ENCODE data around the gene ANOS1. TPM values are rescaled to one million over a fixed set of nuclear protein-coding genes. Genes with fewer than 3 reads are reported as not detected.
A peak's percentile ranks its signal among the peaks of the same experiment; 100 is the strongest.

Gene ANOS1
- total RNA-seq, 1 experiment from 2014 or later, result 0.22 TPM

- Histone ChIP-seq H3K79me2 (ENCODE audit: low read depth) (no peaks in the 10 kb centered on the region), H2AFZ (no peak overlapping the region), H3K4me3 (no peak overlapping the region), H3F3A (ENCODE audit: insufficient read depth, low read depth) (peaks cover 21% of the 10 kb centered on the region), H3K9me2 (ENCODE audit: insufficient read depth) (no peaks in the 10 kb centered on the region), H3K27ac (no peak overlapping the region), H4K20me1 (ENCODE audit: insufficient read depth) (no peaks in the 10 kb centered on the region), H3K27me3 (ENCODE audit: insufficient read depth, low read depth) (no peaks in the 10 kb centered on the region), H3K4me1 (replicated peaks; ENCODE audit: insufficient read depth) (peaks cover 14% of the 10 kb centered on the region), H3K4me2 (no peak overlapping the region), H3K36me3 (ENCODE audit: low read depth) (no peaks in the 10 kb centered on the region), H3K9me3 (ENCODE audit: insufficient read depth, low read depth) (no peaks in the 10 kb centered on the region)
- ChIA-PET POLR2A (ENCODE audit: unreplicated experiment) (no interaction called here), CTCF (no interaction called here)
- no peak for TF ChIP-seq EZH2 (IDR thresholded peaks at IDR 0.05; ENCODE audit: low read depth)
- TF ChIP-seq, protein P1, sequence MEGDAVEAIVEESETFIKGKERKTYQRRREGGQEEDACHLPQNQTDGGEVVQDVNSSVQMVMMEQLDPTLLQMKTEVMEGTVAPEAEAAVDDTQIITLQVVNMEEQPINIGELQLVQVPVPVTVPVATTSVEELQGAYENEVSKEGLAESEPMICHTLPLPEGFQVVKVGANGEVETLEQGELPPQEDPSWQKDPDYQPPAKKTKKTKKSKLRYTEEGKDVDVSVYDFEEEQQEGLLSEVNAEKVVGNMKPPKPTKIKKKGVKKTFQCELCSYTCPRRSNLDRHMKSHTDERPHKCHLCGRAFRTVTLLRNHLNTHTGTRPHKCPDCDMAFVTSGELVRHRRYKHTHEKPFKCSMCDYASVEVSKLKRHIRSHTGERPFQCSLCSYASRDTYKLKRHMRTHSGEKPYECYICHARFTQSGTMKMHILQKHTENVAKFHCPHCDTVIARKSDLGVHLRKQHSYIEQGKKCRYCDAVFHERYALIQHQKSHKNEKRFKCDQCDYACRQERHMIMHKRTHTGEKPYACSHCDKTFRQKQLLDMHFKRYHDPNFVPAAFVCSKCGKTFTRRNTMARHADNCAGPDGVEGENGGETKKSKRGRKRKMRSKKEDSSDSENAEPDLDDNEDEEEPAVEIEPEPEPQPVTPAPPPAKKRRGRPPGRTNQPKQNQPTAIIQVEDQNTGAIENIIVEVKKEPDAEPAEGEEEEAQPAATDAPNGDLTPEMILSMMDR (conservative IDR thresholded peaks at IDR 0.05), result no peak
- DNase-seq, result no peak
- BruUV-seq (replicated peaks), result no TSS peak
- intact Hi-C loops (cut with micrococcal nuclease; ENCODE audit: unreplicated experiment), result loop anchor here (10.0 kb wide), 1 partner anchor 453 kb away; the partner anchor contains the start of gene VCX2
These were observed 104.1 kb downstream of the ANOS1 start for GRCh38 chrX:8627796-8628195.

DNA sequence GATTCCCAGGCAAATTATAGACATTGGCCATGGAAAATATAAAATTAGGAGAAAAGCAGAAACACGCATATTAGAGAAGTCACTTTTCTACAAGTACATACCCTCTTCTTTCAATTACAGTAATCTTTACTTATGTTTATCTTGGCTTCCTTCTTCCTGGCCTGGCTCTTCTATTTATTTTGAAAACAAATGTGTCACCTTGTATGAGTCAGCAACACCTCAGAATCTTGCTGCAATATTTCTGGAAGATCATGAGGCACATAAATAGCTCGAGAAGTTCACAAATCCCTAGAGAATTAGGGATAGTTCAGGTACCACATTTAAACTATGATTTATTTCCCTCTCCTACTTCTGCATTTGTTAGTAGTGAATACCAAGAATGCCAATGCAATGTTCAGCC lies 124.6 kb downstream of the ANOS1 start:
- Histone ChIP-seq H2AFZ (no peak overlapping the region), H3K36me3 (ENCODE audit: low read depth) (no peaks in the 10 kb centered on the region), H3K4me1 (replicated peaks; ENCODE audit: insufficient read depth) (peaks cover 14% of the 10 kb centered on the region), H3F3A (ENCODE audit: insufficient read depth, low read depth) (peaks cover 9% of the 10 kb centered on the region; the same call in 1 of the 2 replicates), H3K79me2 (ENCODE audit: low read depth) (no peaks in the 10 kb centered on the region), H3K9me2 (ENCODE audit: insufficient read depth) (no peaks in the 10 kb centered on the region), H3K4me3 (no peak overlapping the region), H3K4me2 (no peak overlapping the region; the same call in 1 of the 2 replicates), H3K27me3 (ENCODE audit: insufficient read depth, low read depth) (no peaks in the 10 kb centered on the region), H3K27ac (peak overlapping the region; percentile 45), H3K9me3 (ENCODE audit: insufficient read depth, low read depth) (no peaks in the 10 kb centered on the region), H4K20me1 (ENCODE audit: insufficient read depth) (no peaks in the 10 kb centered on the region)
- BruUV-seq (replicated peaks), result no TSS peak
- TF ChIP-seq EZH2 (IDR thresholded peaks at IDR 0.05; ENCODE audit: low read depth), result no peak
- TF ChIP-seq, protein P1 (conservative IDR thresholded peaks at IDR 0.05), result no peak
- peak in 1 of 2 experiments; percentile 86 for DNase-seq
- intact Hi-C loops (cut with micrococcal nuclease; ENCODE audit: unreplicated experiment), result loop anchor here (5.0 to 10.0 kb wide), 2 partner anchors 57 to 335 kb away; no protein-coding TSS in a partner anchor
- POLR2A ChIA-PET (ENCODE audit: unreplicated experiment), result no interaction called here
- CTCF ChIA-PET, result interaction anchor here (0.6 kb wide), 1 partner anchor 211 kb away, joined by 3 read pairs; no protein-coding TSS in a partner anchor

GRCh38 chrX:8604131-8604530 lies 127.8 kb downstream of the ANOS1 start:
- no peak for TF ChIP-seq EZH2 (IDR thresholded peaks at IDR 0.05; ENCODE audit: low read depth)
- TF ChIP-seq, protein P1 (conservative IDR thresholded peaks at IDR 0.05), result no peak
- POLR2A ChIA-PET (ENCODE audit: unreplicated experiment), result no interaction called here
- Histone ChIP-seq H3K9me3 (ENCODE audit: insufficient read depth, low read depth) (no peaks in the 10 kb centered on the region), H3K4me3 (no peak overlapping the region), H3K36me3 (ENCODE audit: low read depth) (no peaks in the 10 kb centered on the region), H3K79me2 (ENCODE audit: low read depth) (no peaks in the 10 kb centered on the region), H3K9me2 (ENCODE audit: insufficient read depth) (no peaks in the 10 kb centered on the region), H3K4me2 (no peak overlapping the region), H2AFZ (no peak overlapping the region), H3K27me3 (ENCODE audit: insufficient read depth, low read depth) (no peaks in the 10 kb centered on the region), H4K20me1 (ENCODE audit: insufficient read depth) (no peaks in the 10 kb centered on the region), H3K27ac (no peak overlapping the region), H3K4me1 (replicated peaks; ENCODE audit: insufficient read depth) (peaks cover 14% of the 10 kb centered on the region), H3F3A (ENCODE audit: insufficient read depth, low read depth) (peaks cover 9% of the 10 kb centered on the region; the same call in 1 of the 2 replicates)
- intact Hi-C loops (cut with micrococcal nuclease; ENCODE audit: unreplicated experiment), result loop anchor here (10.0 kb wide), 1 partner anchor 61 kb away; no protein-coding TSS in a partner anchor
- no TSS peak for BruUV-seq (replicated peaks)
- CTCF ChIA-PET, result no interaction called here
- no peak for DNase-seq

Data from PC-9 (cell line).